WTC11 (cell line): ENCODE measurements around the gene TP53BP1. TPM values are rescaled to one million over a fixed set of nuclear protein-coding genes. Genes with fewer than 3 reads are reported as not detected.

Source experiments
- ATAC-seq: fragments of 200-7000 bp; cut with Tn5 transposase; 2 replicates; pipeline ENCODE4 v1.10.0; 2021; ENCODE audit warnings: mild to moderate bottlenecking, moderate library complexity
- Bru-seq: library from RNA; stranded (reverse); fragments of 400-500 nt; gene quantifications from one replicate; lab custom pipeline; 2021; lab: Mats Ljungman, UMichigan
- CTCF ChIA-PET: fragments of 300-600 bp; sonication (Branson Sonifier 250); formaldehyde crosslinking; loops from one replicate; lab custom pipeline; 2021; ENCODE audit warnings: antibody characterized with exemption; lab: Charles Lee
- POLR2A ChIA-PET: fragments of 350-600 bp; sonication (Branson Sonifier 250); formaldehyde crosslinking; loops from one replicate; lab custom pipeline; 2021; ENCODE audit warnings: antibody characterized with exemption; lab: Charles Lee
- DNase-seq: peaks from one replicate; pipeline ENCODE4 v3.0.0; 2021; ENCODE audit warnings: low spot score
- H3K27ac Mint-ChIP-seq: 2 replicates; pipeline ENCODE4 v1.8.0; 2021; ENCODE audit warnings: mixed read lengths
- H3K27me3 Mint-ChIP-seq: 2 replicates; pipeline ENCODE4 v1.8.0; 2021; ENCODE audit warnings: low read depth, mild to moderate bottlenecking, moderate library complexity, mixed read lengths
- H3K36me3 Mint-ChIP-seq: 2 replicates; pipeline ENCODE4 v1.8.0; 2021; ENCODE audit warnings: mixed read lengths
- H3K4me1 Mint-ChIP-seq: 2 replicates; pipeline ENCODE4 v1.8.0; 2022; ENCODE audit warnings: mixed read lengths
- H3K4me3 Mint-ChIP-seq: 2 replicates; pipeline ENCODE4 v1.8.0; 2021; ENCODE audit warnings: mild to moderate bottlenecking, moderate library complexity, mixed read lengths
- H3K9me3 Mint-ChIP-seq: 2 replicates; pipeline ENCODE4 v1.8.0; 2021; ENCODE audit warnings: mixed read lengths
- ATF1 ChIP-seq: sonication (generic); formaldehyde crosslinking; IDR thresholded peaks from 2 replicates; pipeline ENCODE4 v1.8.1; 2023; ENCODE audit warnings: mild to moderate bottlenecking, moderate library complexity, missing genetic modification reagents
- ELF4 ChIP-seq: sonication (generic); formaldehyde crosslinking; IDR thresholded peaks from 2 replicates; pipeline ENCODE4 v1.8.1; 2022; ENCODE audit warnings: low read depth, mild to moderate bottlenecking, moderate library complexity, missing genetic modification reagents
- ESRRA ChIP-seq: sonication (generic); formaldehyde crosslinking; IDR thresholded peaks from 2 replicates; pipeline ENCODE4 v1.8.1; 2022; ENCODE audit warnings: mild to moderate bottlenecking, missing genetic modification reagents, borderline replicate concordance
- FOXJ3 ChIP-seq: sonication (generic); formaldehyde crosslinking; IDR thresholded peaks from 2 replicates; pipeline ENCODE4 v1.9.0; 2021; ENCODE audit warnings: missing genetic modification reagents, mild to moderate bottlenecking, borderline replicate concordance
- FOXK1 ChIP-seq: sonication (generic); formaldehyde crosslinking; IDR thresholded peaks from 2 replicates; pipeline ENCODE4 v1.8.0; 2022; ENCODE audit warnings: mild to moderate bottlenecking, moderate library complexity, missing genetic modification reagents
- FOXP1 ChIP-seq: sonication (generic); formaldehyde crosslinking; IDR thresholded peaks from 2 replicates; pipeline ENCODE4 v1.8.0; 2022; ENCODE audit warnings: missing genetic modification reagents, mild to moderate bottlenecking, moderate library complexity, borderline replicate concordance
- MXD4 ChIP-seq: fragments of 250-450 bp; sonication (Bioruptor Pico); IDR thresholded peaks from 2 replicates; pipeline ENCODE4 v1.8.0; 2021; ENCODE audit warnings: mild to moderate bottlenecking, moderate library complexity, borderline replicate concordance
- NFE2L1 ChIP-seq: sonication (generic); formaldehyde crosslinking; IDR thresholded peaks from 2 replicates; pipeline ENCODE4 v1.8.1; 2023; ENCODE audit warnings: missing genetic modification reagents
- NFYB ChIP-seq: sonication (generic); formaldehyde crosslinking; conservative IDR thresholded peaks from 2 replicates; pipeline ENCODE4 v1.8.0; 2022; ENCODE audit warnings: low read depth, missing genetic modification reagents
- NR3C1 ChIP-seq: sonication (generic); formaldehyde crosslinking; conservative IDR thresholded peaks from 2 replicates; pipeline ENCODE4 v1.8.1; 2023; ENCODE audit warnings: low read depth, mild to moderate bottlenecking, missing genetic modification reagents
- SP1 ChIP-seq: sonication (generic); formaldehyde crosslinking; conservative IDR thresholded peaks from 2 replicates; pipeline ENCODE4 v1.8.1; 2022; ENCODE audit warnings: missing genetic modification reagents
- TEAD4 ChIP-seq: sonication (generic); formaldehyde crosslinking; IDR thresholded peaks from 2 replicates; pipeline ENCODE4 v1.8.0; 2022; ENCODE audit warnings: mild to moderate bottlenecking, missing genetic modification reagents
- TP53 ChIP-seq: sonication (generic); formaldehyde crosslinking; IDR thresholded peaks from 2 replicates; pipeline ENCODE4 v1.8.1; 2023; ENCODE audit warnings: mild to moderate bottlenecking, missing genetic modification reagents
- ZNF138 ChIP-seq: sonication (generic); formaldehyde crosslinking; conservative IDR thresholded peaks from 2 replicates; pipeline ENCODE4 v1.8.1; 2022; ENCODE audit warnings: mild to moderate bottlenecking, moderate library complexity, missing genetic modification reagents
- ZNF232 ChIP-seq: sonication (generic); formaldehyde crosslinking; IDR thresholded peaks from 2 replicates; pipeline ENCODE4 v1.8.0; 2022; ENCODE audit warnings: mild to moderate bottlenecking, missing genetic modification reagents
- ZNF416 ChIP-seq: fragments of 250-450 bp; sonication (Bioruptor Pico); IDR thresholded peaks from 2 replicates; pipeline ENCODE4 v1.9.0; 2021; ENCODE audit warnings: mild to moderate bottlenecking, inconsistent platforms
- long read RNA-seq, 3 experiments: library from RNA in 1 of 3; library from capped mRNA in 1 of 3; library from polyadenylated mRNA in 1 of 3; unstranded in 2 of 3; stranded (forward) in 1 of 3; transcript quantifications; one replicate each; pipeline ENCODE4 v2.0.0, GENCODE V29; 2021
- total RNA-seq: library from RNA; stranded (reverse); gene quantifications from 3 replicates; pipeline ENCODE4 v1.2.3, GENCODE V29; 2021
- TF ChIP-seq, protein P1 (sequence below): sonication (generic); formaldehyde crosslinking; IDR thresholded peaks from 2 replicates; pipeline ENCODE4 v1.8.1; 2023; ENCODE audit warnings: mild to moderate bottlenecking, missing genetic modification reagents
- TF ChIP-seq, protein P2 (sequence below): sonication (generic); formaldehyde crosslinking; IDR thresholded peaks from 2 replicates; pipeline ENCODE4 v1.8.1; 2023; ENCODE audit warnings: mild to moderate bottlenecking, missing genetic modification reagents, borderline replicate concordance
- TF ChIP-seq, protein P3 (sequence below): fragments of 250-450 bp; sonication (Bioruptor Pico); IDR thresholded peaks from 2 replicates; pipeline ENCODE4 v1.9.0; 2021; ENCODE audit warnings: mild to moderate bottlenecking
- TF ChIP-seq, protein P4 (sequence below): sonication (generic); formaldehyde crosslinking; IDR thresholded peaks from 2 replicates; pipeline ENCODE4 v1.8.1; 2023; ENCODE audit warnings: mild to moderate bottlenecking, missing genetic modification reagents, moderate library complexity
- TF ChIP-seq, protein P5 (sequence below): sonication (generic); formaldehyde crosslinking; IDR thresholded peaks from 2 replicates; pipeline ENCODE4 v1.8.1; 2023; ENCODE audit warnings: mild to moderate bottlenecking, missing genetic modification reagents, moderate library complexity
- TF ChIP-seq, protein P6 (sequence below): sonication (generic); formaldehyde crosslinking; IDR thresholded peaks from 2 replicates; pipeline ENCODE4 v1.8.0; 2022; ENCODE audit warnings: mild to moderate bottlenecking, missing genetic modification reagents

The TP53BP1 gene, protein sequence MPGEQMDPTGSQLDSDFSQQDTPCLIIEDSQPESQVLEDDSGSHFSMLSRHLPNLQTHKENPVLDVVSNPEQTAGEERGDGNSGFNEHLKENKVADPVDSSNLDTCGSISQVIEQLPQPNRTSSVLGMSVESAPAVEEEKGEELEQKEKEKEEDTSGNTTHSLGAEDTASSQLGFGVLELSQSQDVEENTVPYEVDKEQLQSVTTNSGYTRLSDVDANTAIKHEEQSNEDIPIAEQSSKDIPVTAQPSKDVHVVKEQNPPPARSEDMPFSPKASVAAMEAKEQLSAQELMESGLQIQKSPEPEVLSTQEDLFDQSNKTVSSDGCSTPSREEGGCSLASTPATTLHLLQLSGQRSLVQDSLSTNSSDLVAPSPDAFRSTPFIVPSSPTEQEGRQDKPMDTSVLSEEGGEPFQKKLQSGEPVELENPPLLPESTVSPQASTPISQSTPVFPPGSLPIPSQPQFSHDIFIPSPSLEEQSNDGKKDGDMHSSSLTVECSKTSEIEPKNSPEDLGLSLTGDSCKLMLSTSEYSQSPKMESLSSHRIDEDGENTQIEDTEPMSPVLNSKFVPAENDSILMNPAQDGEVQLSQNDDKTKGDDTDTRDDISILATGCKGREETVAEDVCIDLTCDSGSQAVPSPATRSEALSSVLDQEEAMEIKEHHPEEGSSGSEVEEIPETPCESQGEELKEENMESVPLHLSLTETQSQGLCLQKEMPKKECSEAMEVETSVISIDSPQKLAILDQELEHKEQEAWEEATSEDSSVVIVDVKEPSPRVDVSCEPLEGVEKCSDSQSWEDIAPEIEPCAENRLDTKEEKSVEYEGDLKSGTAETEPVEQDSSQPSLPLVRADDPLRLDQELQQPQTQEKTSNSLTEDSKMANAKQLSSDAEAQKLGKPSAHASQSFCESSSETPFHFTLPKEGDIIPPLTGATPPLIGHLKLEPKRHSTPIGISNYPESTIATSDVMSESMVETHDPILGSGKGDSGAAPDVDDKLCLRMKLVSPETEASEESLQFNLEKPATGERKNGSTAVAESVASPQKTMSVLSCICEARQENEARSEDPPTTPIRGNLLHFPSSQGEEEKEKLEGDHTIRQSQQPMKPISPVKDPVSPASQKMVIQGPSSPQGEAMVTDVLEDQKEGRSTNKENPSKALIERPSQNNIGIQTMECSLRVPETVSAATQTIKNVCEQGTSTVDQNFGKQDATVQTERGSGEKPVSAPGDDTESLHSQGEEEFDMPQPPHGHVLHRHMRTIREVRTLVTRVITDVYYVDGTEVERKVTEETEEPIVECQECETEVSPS (N-terminal part only)
- 52.8 to 67.1 TPM (median 54.9 TPM) in 3 replicates for total RNA-seq
- percentile 77 among the genes with signal in this experiment for Bru-seq, nascent RNA
- long read RNA-seq, experiment 1, full-length matches to known transcripts: 81 of 188 reads
- long read RNA-seq, experiment 1, partial matches to known transcripts: 53 of 188 reads
- long read RNA-seq, experiment 1, other reads (novel, unspliced or antisense): 54 of 188 reads
- long read RNA-seq, experiment 2, full-length matches to known transcripts: 6 of 32 reads
- long read RNA-seq, experiment 2, partial matches to known transcripts: 10 of 32 reads
- long read RNA-seq, experiment 2, other reads (novel, unspliced or antisense): 16 of 32 reads
- long read RNA-seq, experiment 3, partial matches to known transcripts: 17 of 20 reads
- long read RNA-seq, experiment 3, other reads (novel, unspliced or antisense): 3 of 20 reads

DNA sequence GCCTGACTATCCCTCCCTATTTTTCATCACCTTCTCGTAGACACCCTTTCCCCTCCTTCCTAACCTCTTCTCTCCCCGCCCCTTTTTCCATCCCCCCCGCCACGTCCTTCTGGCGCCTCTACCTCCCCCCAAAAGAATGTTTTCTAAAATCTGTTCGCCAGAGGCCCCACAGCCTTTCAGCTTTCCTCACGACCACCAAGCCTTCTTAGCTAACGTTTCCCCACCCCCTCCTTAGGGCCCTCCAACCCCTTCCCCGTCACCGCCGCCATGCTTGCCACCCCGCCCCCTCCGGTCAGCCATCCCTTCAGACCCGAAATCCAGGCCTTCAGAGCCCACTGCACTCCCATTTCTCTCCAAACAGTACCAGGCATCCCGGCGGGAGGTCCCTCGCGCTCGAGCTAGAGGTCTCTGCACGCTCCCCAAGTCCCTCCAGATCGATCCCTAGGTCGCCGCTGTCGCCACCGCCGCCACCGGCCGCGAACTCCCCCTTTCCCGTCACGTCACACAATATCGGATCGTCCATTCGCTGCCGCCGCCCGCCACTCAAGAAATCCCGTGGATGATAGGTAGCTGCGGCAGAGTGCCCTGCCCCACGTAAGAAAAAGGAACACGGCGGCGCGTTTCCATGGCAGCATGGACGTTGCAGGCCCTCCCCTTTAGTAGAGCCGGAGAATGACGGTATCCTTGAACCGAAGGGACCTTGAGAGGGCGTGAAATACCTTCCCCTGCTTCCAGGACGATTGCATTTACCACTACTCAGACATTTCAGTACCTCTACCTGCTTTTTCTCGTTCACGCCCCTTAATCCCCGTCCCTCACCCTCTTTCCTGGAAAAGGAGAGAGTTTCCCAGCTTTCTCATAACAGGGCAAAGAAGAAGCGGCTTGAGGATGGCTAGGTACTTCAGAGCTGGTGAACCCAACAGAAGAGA is at the start of gene TP53BP1:
TP53BP1 (minus strand) TSS at position 484 of the 929 bp plus-strand sequence; CDS start at position 371, 113 bp downstream.
- H3K27me3 Mint-ChIP-seq: no peaks in the 10 kb centered on the region
- peak; percentile 97 for DNase-seq
- peak; percentile 97 for ATAC-seq
- POLR2A ChIA-PET: interaction anchor here (0.6 to 2.0 kb wide), 4 partner anchors 11 to 348 kb away, joined by 3 to 19 read pairs (median 4); no protein-coding TSS in a partner anchor
- H3K36me3 Mint-ChIP-seq: peaks cover 36% of the 10 kb centered on the region
- peak within 1 kb of the TSS; percentile 100 for H3K27ac Mint-ChIP-seq
- H3K9me3 Mint-ChIP-seq: no peaks in the 10 kb centered on the region
- peak within 1 kb of the TSS; percentile 95 for H3K4me3 Mint-ChIP-seq
- CTCF ChIA-PET: interaction anchor here (0.7 to 5.6 kb wide), 7 partner anchors 12 to 284 kb away, joined by 3 to 80 read pairs (median 4); partner anchors contain the start of genes ELL3 and MAP1A
- H3K4me1 Mint-ChIP-seq: peaks cover 32% of the 10 kb centered on the region
- TF ChIP-seq TEAD4 (no peak), FOXK1 (CRISPR knock-in tag) (peak; percentile 46; the same call in 1 of the 2 replicates), ESRRA (CRISPR knock-in tag) (no peak), SP1 (peak; percentile 28; the same call in 1 of the 2 replicates), ATF1 (CRISPR knock-in tag) (no peak), ZNF138 (CRISPR knock-in tag) (no peak), ZNF232 (CRISPR knock-in tag) (no peak), FOXP1 (CRISPR knock-in tag) (no peak), NR3C1 (no peak), ELF4 (no peak), NFYB (peak; percentile 87), TP53 (no peak), MXD4 (CRISPR knock-in tag) (no peak), NFE2L1 (CRISPR knock-in tag) (0 out of 2 replicates have a peak, but pooled peaks have one; percentile 8), FOXJ3 (no peak), ZNF416 (CRISPR knock-in tag) (no peak)
- TF ChIP-seq, protein P1, sequence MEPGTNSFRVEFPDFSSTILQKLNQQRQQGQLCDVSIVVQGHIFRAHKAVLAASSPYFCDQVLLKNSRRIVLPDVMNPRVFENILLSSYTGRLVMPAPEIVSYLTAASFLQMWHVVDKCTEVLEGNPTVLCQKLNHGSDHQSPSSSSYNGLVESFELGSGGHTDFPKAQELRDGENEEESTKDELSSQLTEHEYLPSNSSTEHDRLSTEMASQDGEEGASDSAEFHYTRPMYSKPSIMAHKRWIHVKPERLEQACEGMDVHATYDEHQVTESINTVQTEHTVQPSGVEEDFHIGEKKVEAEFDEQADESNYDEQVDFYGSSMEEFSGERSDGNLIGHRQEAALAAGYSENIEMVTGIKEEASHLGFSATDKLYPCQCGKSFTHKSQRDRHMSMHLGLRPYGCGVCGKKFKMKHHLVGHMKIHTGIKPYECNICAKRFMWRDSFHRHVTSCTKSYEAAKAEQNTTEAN: no peak
- TF ChIP-seq, protein P2, sequence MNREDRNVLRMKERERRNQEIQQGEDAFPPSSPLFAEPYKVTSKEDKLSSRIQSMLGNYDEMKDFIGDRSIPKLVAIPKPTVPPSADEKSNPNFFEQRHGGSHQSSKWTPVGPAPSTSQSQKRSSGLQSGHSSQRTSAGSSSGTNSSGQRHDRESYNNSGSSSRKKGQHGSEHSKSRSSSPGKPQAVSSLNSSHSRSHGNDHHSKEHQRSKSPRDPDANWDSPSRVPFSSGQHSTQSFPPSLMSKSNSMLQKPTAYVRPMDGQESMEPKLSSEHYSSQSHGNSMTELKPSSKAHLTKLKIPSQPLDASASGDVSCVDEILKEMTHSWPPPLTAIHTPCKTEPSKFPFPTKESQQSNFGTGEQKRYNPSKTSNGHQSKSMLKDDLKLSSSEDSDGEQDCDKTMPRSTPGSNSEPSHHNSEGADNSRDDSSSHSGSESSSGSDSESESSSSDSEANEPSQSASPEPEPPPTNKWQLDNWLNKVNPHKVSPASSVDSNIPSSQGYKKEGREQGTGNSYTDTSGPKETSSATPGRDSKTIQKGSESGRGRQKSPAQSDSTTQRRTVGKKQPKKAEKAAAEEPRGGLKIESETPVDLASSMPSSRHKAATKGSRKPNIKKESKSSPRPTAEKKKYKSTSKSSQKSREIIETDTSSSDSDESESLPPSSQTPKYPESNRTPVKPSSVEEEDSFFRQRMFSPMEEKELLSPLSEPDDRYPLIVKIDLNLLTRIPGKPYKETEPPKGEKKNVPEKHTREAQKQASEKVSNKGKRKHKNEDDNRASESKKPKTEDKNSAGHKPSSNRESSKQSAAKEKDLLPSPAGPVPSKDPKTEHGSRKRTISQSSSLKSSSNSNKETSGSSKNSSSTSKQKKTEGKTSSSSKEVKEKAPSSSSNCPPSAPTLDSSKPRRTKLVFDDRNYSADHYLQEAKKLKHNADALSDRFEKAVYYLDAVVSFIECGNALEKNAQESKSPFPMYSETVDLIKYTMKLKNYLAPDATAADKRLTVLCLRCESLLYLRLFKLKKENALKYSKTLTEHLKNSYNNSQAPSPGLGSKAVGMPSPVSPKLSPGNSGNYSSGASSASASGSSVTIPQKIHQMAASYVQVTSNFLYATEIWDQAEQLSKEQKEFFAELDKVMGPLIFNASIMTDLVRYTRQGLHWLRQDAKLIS: no peak
- TF ChIP-seq, protein P3, sequence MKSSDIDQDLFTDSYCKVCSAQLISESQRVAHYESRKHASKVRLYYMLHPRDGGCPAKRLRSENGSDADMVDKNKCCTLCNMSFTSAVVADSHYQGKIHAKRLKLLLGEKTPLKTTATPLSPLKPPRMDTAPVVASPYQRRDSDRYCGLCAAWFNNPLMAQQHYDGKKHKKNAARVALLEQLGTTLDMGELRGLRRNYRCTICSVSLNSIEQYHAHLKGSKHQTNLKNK (CRISPR knock-in tag): no peak
- TF ChIP-seq, protein P4, sequence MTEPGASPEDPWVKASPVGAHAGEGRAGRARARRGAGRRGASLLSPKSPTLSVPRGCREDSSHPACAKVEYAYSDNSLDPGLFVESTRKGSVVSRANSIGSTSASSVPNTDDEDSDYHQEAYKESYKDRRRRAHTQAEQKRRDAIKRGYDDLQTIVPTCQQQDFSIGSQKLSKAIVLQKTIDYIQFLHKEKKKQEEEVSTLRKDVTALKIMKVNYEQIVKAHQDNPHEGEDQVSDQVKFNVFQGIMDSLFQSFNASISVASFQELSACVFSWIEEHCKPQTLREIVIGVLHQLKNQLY (CRISPR knock-in tag): no peak
- TF ChIP-seq, protein P5, sequence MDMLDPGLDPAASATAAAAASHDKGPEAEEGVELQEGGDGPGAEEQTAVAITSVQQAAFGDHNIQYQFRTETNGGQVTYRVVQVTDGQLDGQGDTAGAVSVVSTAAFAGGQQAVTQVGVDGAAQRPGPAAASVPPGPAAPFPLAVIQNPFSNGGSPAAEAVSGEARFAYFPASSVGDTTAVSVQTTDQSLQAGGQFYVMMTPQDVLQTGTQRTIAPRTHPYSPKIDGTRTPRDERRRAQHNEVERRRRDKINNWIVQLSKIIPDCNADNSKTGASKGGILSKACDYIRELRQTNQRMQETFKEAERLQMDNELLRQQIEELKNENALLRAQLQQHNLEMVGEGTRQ (CRISPR knock-in tag): no peak
- TF ChIP-seq, protein P6, sequence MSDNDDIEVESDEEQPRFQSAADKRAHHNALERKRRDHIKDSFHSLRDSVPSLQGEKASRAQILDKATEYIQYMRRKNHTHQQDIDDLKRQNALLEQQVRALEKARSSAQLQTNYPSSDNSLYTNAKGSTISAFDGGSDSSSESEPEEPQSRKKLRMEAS: 0 out of 2 replicates have a peak, but pooled peaks have one; percentile 17
